IMR-90 (cell line): ENCODE measurements around the gene HMCN1. TPM values are rescaled to one million over a fixed set of nuclear protein-coding genes. Genes with fewer than 3 reads are reported as not detected.

Experiments used
- ATAC-seq: fragments of 200-7000 bp; cut with Tn5 transposase; 2 replicates; pipeline ENCODE4 v1.9.1; 2020; ENCODE audit warnings: low read depth, mild to moderate bottlenecking, moderate library complexity
- BruUV-seq: library from RNA; stranded (reverse); fragments of 400-500 nt; replicated peaks from 2 replicates; lab custom pipeline; 2021; lab: Mats Ljungman, UMichigan
- CTCF ChIA-PET: fragments of 300-600 bp; formaldehyde crosslinking; extraction: SDS; loops from one replicate; lab custom pipeline; 2021; ENCODE audit warnings: antibody characterized with exemption; lab: Yijun Ruan, JAX
- POLR2A ChIA-PET: fragments of 300-600 bp; sonication (Branson Sonifier 250); formaldehyde crosslinking; loops from one replicate; lab custom pipeline; 2022; ENCODE audit warnings: antibody characterized with exemption; ENCODE audit not compliant: unreplicated experiment; lab: Charles Lee
- DNase-seq: peaks from one replicate; pipeline ENCODE4 v3.0.0; 2013
- H2AFZ ChIP-seq: replicated peaks from 2 replicates; pipeline ENCODE3; 2013; ENCODE audit warnings: low read length, mild to moderate bottlenecking; ENCODE audit not compliant: poor library complexity
- H2AK5ac ChIP-seq: 2 replicates; pipeline ENCODE4 v1.6.1; 2013; ENCODE audit warnings: low read depth, low read length, inconsistent platforms
- H2AK9ac ChIP-seq: replicated peaks from 2 replicates; pipeline ENCODE3; 2013; ENCODE audit warnings: mild to moderate bottlenecking, low read depth, low read length, moderate library complexity; ENCODE audit not compliant: poor library complexity
- H2BK120ac ChIP-seq: 2 replicates; pipeline ENCODE4 v1.6.1; 2013; ENCODE audit warnings: low read depth, low read length, inconsistent platforms
- H2BK15ac ChIP-seq: 3 replicates; pipeline ENCODE4 v1.6.1; 2013; ENCODE audit warnings: low read depth, low read length, inconsistent platforms
- H2BK20ac ChIP-seq: 2 replicates; pipeline ENCODE4 v1.6.1; 2013; ENCODE audit warnings: low read depth, mild to moderate bottlenecking, inconsistent platforms, low read length, moderate library complexity
- H2BK5ac ChIP-seq: 2 replicates; pipeline ENCODE4 v1.6.1; 2013; ENCODE audit warnings: mild to moderate bottlenecking, low read depth, low read length, inconsistent platforms; ENCODE audit not compliant: poor library complexity, severe bottlenecking
- H3K14ac ChIP-seq: replicated peaks from 2 replicates; pipeline ENCODE4 v1.6.1; 2013; ENCODE audit warnings: low read depth, low read length, inconsistent platforms
- H3K18ac ChIP-seq: 2 replicates; pipeline ENCODE4 v1.6.1; 2013; ENCODE audit warnings: low read depth, low read length, control low read depth
- H3K23ac ChIP-seq: 2 replicates; pipeline ENCODE4 v1.6.1; 2013; ENCODE audit warnings: low read depth, low read length, inconsistent platforms
- H3K27ac ChIP-seq: 2 replicates; pipeline ENCODE4 v1.5.1; 2013; ENCODE audit warnings: mild to moderate bottlenecking, control low read depth, low read length; ENCODE audit not compliant: insufficient read depth
- H3K27me3 ChIP-seq: 2 replicates; pipeline ENCODE4 v1.6.1; 2013; ENCODE audit warnings: low read length; ENCODE audit not compliant: control insufficient read depth, insufficient read depth
- H3K36me3 ChIP-seq: 2 replicates; pipeline ENCODE4 v1.6.1; 2013; ENCODE audit warnings: low read length, mixed read lengths; ENCODE audit not compliant: control insufficient read depth, insufficient read depth
- H3K4ac ChIP-seq: 2 replicates; pipeline ENCODE4 v1.6.1; 2013; ENCODE audit warnings: low read depth, low read length, inconsistent platforms
- H3K4me1 ChIP-seq: 2 replicates; pipeline ENCODE4 v1.6.1; 2013; ENCODE audit warnings: low read length, mixed read lengths; ENCODE audit not compliant: control insufficient read depth, insufficient read depth
- H3K4me2 ChIP-seq: 2 replicates; pipeline ENCODE4 v1.6.1; 2013; ENCODE audit warnings: low read depth, mild to moderate bottlenecking, control low read depth, low read length, moderate library complexity
- H3K4me3 ChIP-seq: 2 replicates; pipeline ENCODE4 v1.5.1; 2013; ENCODE audit warnings: low read depth, mild to moderate bottlenecking, control low read depth, low read length, moderate library complexity; ENCODE audit not compliant: insufficient read depth
- H3K56ac ChIP-seq: 2 replicates; pipeline ENCODE4 v1.6.1; 2013; ENCODE audit warnings: low read length, inconsistent platforms; ENCODE audit not compliant: insufficient read depth; ENCODE audit errors: extremely low read depth
- H3K79me1 ChIP-seq, 2 experiments: 2 replicates each; pipeline ENCODE4 v1.6.1; 2013; ENCODE audit warnings: low read length in 2 of 2, inconsistent platforms in 1 of 2, low read depth in 1 of 2
- H3K9ac ChIP-seq: 2 replicates; pipeline ENCODE4 v1.6.1; 2013; ENCODE audit warnings: low read depth, low read length, control low read depth
- H3K9me1 ChIP-seq: 2 replicates; pipeline ENCODE4 v1.6.1; 2013; ENCODE audit warnings: low read length, inconsistent platforms; ENCODE audit not compliant: insufficient read depth
- H3K9me3 ChIP-seq: 2 replicates; pipeline ENCODE4 v1.6.1; 2013; ENCODE audit warnings: low read length; ENCODE audit not compliant: control insufficient read depth, insufficient read depth
- H4K20me1 ChIP-seq: 2 replicates; pipeline ENCODE4 v1.6.1; 2013; ENCODE audit warnings: low read length, inconsistent platforms; ENCODE audit not compliant: insufficient read depth
- H4K5ac ChIP-seq: 2 replicates; pipeline ENCODE4 v1.6.1; 2013; ENCODE audit warnings: mild to moderate bottlenecking, low read depth, low read length, control low read depth
- H4K8ac ChIP-seq, 2 experiments: 2 replicates each; pipeline ENCODE4 v1.6.1; 2013; ENCODE audit warnings: low read depth in 2 of 2, low read length in 2 of 2, control low read depth in 1 of 2, inconsistent platforms in 1 of 2
- H4K91ac ChIP-seq: 2 replicates; pipeline ENCODE4 v1.6.1; 2013; ENCODE audit warnings: low read depth, low read length, inconsistent platforms; ENCODE audit not compliant: insufficient read depth
- CEBPB ChIP-seq: IDR thresholded peaks from 2 replicates; pipeline ENCODE4 v1.6.1; 2012; ENCODE audit warnings: low read depth, low read length, improper control_type of control experiment
- CHD1 ChIP-seq: IDR thresholded peaks from 2 replicates; pipeline ENCODE4 v1.6.1; 2012; ENCODE audit warnings: low read depth, low read length, improper control_type of control experiment
- FOS ChIP-seq: fragments of 150-350 bp; IDR thresholded peaks from 2 replicates; pipeline ENCODE4 v1.6.1; 2016; ENCODE audit warnings: low read depth, low read length
- MAFK ChIP-seq: IDR thresholded peaks from 2 replicates; pipeline ENCODE4 v1.6.1; 2012; ENCODE audit warnings: low read depth, low read length, improper control_type of control experiment
- MAZ ChIP-seq: IDR thresholded peaks from 2 replicates; pipeline ENCODE4 v1.6.1; 2012; ENCODE audit warnings: low read depth, mild to moderate bottlenecking, low read length, improper control_type of control experiment, moderate library complexity, borderline replicate concordance
- MXI1 ChIP-seq: IDR thresholded peaks from 2 replicates; pipeline ENCODE4 v1.6.1; 2012; ENCODE audit warnings: low read depth, mild to moderate bottlenecking, low read length, moderate library complexity, borderline replicate concordance
- POLR2A ChIP-seq: IDR thresholded peaks from 2 replicates; pipeline ENCODE4 v1.6.1; 2012; ENCODE audit warnings: mild to moderate bottlenecking, low read depth, low read length
- RAD21 ChIP-seq: IDR thresholded peaks from 2 replicates; pipeline ENCODE4 v1.6.1; 2012; ENCODE audit warnings: low read length, improper control_type of control experiment
- RFX5 ChIP-seq: IDR thresholded peaks from 2 replicates; pipeline ENCODE4 v1.8.0; 2012; ENCODE audit warnings: low read depth, mild to moderate bottlenecking, low read length, moderate library complexity
- SMC3 ChIP-seq: fragments of 150-350 bp; IDR thresholded peaks from 2 replicates; pipeline ENCODE4 v1.6.1; 2016; ENCODE audit warnings: low read depth, mild to moderate bottlenecking, antibody characterized with exemption, low read length, moderate library complexity
- WGBS, 2 experiments: methylation state at CpG; one replicate each; pipeline versions ENCODE4 v1.1.5 to v1.1.7; 2013; ENCODE audit warnings: missing lambda C conversion rate in 2 of 2; ENCODE audit not compliant: insufficient read length in 1 of 2; ENCODE audit errors: extremely low coverage in 2 of 2; 5-methylcytosine and 5-hydroxymethylcytosine counted together
- dilution Hi-C: fragments of 300-500 bp; cut with HindIII; formaldehyde crosslinking; loops from one replicate; pipeline ENCODE4 v1.14.3; 2018; ENCODE audit warnings: low sequenced_read_pairs; ENCODE audit not compliant: unreplicated experiment
- in situ Hi-C: fragments of 300-500 bp; cut with MboI; formaldehyde crosslinking; loops from 3 replicates; pipeline ENCODE4 v1.14.3; 2019; ENCODE audit warnings: low sequenced_read_pairs, inconsistent platforms, mixed read lengths
- intact Hi-C: fragments of 100-400 bp; cut with micrococcal nuclease; formaldehyde crosslinking; loops from 2 replicates; pipeline ENCODE4 v1.10.0; 2022
- polyA plus RNA-seq, 3 experiments: library from polyadenylated mRNA; depleted of rRNA; stranded (reverse); fragments of >200 nt; gene quantifications; 2 replicates each; pipeline ENCODE4 v1.2.3, GENCODE V29; 2012; ENCODE audit warnings: low replicate concordance in 1 of 3
- total RNA-seq: library from RNA; depleted of rRNA; stranded (reverse); fragments of >200 nt; gene quantifications from 2 replicates; pipeline ENCODE4 v1.2.3, GENCODE V29; 2012
- TF ChIP-seq, protein P1 (sequence below): conservative IDR thresholded peaks from 2 replicates; pipeline ENCODE4 v1.5.1; 2012; ENCODE audit warnings: mild to moderate bottlenecking, low read depth, low read length, improper control_type of control experiment

The HMCN1 gene
- total and polyA plus RNA-seq, 2 of the 4 experiments (the other 2 are of a cell fraction): 6.1 to 11.7 TPM

DNA sequence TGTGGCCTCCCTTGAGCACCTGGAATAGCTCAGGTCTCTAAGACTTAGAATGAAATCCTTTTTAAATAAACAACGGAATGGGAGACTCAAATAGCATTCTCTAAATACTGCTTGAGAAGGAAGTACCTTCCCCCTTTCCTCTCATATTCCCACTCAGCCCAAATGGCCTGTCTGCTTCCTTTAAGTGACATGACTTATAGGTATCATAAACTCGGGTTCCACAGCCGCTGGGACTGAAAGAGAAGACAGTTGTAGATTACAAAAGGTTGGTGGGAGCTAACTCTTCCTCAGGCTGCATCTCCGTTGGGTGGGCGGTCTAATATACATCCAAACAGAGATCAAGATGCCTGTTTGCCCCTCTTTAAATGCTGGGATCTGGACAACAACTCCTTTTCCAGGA is 1.2 kb upstream of the HMCN1 start:
- Histone ChIP-seq H4K91ac (no peak overlapping the region), H3K27ac (no peak overlapping the region), H3K9me1 (no peaks in the 10 kb centered on the region), H2BK5ac (no peak overlapping the region), H3K4me1 (0 out of 2 replicates have a peak, but pooled peaks cover 2% of the 10 kb centered on the region), H3K23ac (no peak overlapping the region), H4K8ac (no peak overlapping the region), H3K14ac (no peak overlapping the region), H2AK9ac (no peak overlapping the region), H3K9me3 (no peaks in the 10 kb centered on the region), H2BK15ac (no peak overlapping the region), H3K79me1 (no peaks in the 10 kb centered on the region), H4K20me1 (no peaks in the 10 kb centered on the region), H3K9ac (no peak overlapping the region), H3K4me3 (no peak overlapping the region), H2AFZ (no peak overlapping the region), H3K56ac (no peak overlapping the region), H3K4me2 (no peak overlapping the region), H3K36me3 (no peaks in the 10 kb centered on the region), H2BK20ac (no peak overlapping the region), H3K4ac (no peak overlapping the region), H4K5ac (no peak overlapping the region), H3K27me3 (no peaks in the 10 kb centered on the region), H3K18ac (no peak overlapping the region), H2AK5ac (no peak overlapping the region), H2BK120ac (no peak overlapping the region)
- ATAC-seq: no peak
- dilution Hi-C loops (no loop called here), in situ Hi-C loops (no loop called here), intact Hi-C loops (no loop called here)
- no CpG with 5 or more reads among the region's 5 CpGs for WGBS, 2 experiments
- CTCF ChIA-PET: interaction anchor here (0.9 kb wide), 1 partner anchor 80 kb away, joined by 3 read pairs; no protein-coding TSS in a partner anchor
- TF ChIP-seq, protein P1, sequence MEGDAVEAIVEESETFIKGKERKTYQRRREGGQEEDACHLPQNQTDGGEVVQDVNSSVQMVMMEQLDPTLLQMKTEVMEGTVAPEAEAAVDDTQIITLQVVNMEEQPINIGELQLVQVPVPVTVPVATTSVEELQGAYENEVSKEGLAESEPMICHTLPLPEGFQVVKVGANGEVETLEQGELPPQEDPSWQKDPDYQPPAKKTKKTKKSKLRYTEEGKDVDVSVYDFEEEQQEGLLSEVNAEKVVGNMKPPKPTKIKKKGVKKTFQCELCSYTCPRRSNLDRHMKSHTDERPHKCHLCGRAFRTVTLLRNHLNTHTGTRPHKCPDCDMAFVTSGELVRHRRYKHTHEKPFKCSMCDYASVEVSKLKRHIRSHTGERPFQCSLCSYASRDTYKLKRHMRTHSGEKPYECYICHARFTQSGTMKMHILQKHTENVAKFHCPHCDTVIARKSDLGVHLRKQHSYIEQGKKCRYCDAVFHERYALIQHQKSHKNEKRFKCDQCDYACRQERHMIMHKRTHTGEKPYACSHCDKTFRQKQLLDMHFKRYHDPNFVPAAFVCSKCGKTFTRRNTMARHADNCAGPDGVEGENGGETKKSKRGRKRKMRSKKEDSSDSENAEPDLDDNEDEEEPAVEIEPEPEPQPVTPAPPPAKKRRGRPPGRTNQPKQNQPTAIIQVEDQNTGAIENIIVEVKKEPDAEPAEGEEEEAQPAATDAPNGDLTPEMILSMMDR: no peak
- TF ChIP-seq MAFK: no peak
- TF ChIP-seq FOS: no peak
- no peak for TF ChIP-seq RFX5
- no peak for TF ChIP-seq RAD21
- TF ChIP-seq CEBPB: no peak
- no peak for TF ChIP-seq CHD1
- TF ChIP-seq SMC3: no peak
- TF ChIP-seq MXI1: no peak
- no peak for TF ChIP-seq POLR2A
- TF ChIP-seq MAZ: no peak
- no peak for DNase-seq
- no TSS peak for BruUV-seq
- POLR2A ChIA-PET: no interaction called here
